Effector memory CD8-positive, alpha-beta T cell (primary cell): ENCODE data around the gene RPGR.

Source experiments
- ATAC-seq: fragments of 150-1000 bp; cut with Tn5 transposase; replicated peaks from 2 replicates; pipeline ENCODE4 v1.10.0; 2021; ENCODE audit warnings: mild to moderate bottlenecking, moderate library complexity
- DNase-seq, 3 experiments: peaks; one replicate each; pipeline ENCODE4 v3.0.0; 2021
- H3K27ac Mint-ChIP-seq, 2 donors: one replicate each; pipeline ENCODE4 v1.8.0; 2022; ENCODE audit warnings: mild to moderate bottlenecking in 2 of 2, mixed read lengths in 2 of 2, moderate library complexity in 2 of 2
- H3K27me3 Mint-ChIP-seq, 2 donors: one replicate each; pipeline ENCODE4 v1.8.0; 2022; ENCODE audit warnings: mixed read lengths in 2 of 2
- H3K36me3 Mint-ChIP-seq: one replicate; pipeline ENCODE4 v1.8.0; 2022; ENCODE audit warnings: mild to moderate bottlenecking, moderate library complexity, mixed read lengths; ENCODE audit not compliant: insufficient read depth
- H3K4me1 Mint-ChIP-seq, 2 donors: one replicate each; pipeline ENCODE4 v1.8.0; 2022; ENCODE audit warnings: low read depth in 2 of 2, mixed read lengths in 2 of 2
- H3K4me3 Mint-ChIP-seq, 2 donors: one replicate each; pipeline ENCODE4 v1.8.0; 2022; ENCODE audit warnings: mild to moderate bottlenecking in 2 of 2, mixed read lengths in 2 of 2, moderate library complexity in 2 of 2
- H3K9me3 Mint-ChIP-seq, 2 donors: one replicate each; pipeline ENCODE4 v1.8.0; 2022; ENCODE audit warnings: mixed read lengths in 2 of 2

RPGR gene

DNA sequence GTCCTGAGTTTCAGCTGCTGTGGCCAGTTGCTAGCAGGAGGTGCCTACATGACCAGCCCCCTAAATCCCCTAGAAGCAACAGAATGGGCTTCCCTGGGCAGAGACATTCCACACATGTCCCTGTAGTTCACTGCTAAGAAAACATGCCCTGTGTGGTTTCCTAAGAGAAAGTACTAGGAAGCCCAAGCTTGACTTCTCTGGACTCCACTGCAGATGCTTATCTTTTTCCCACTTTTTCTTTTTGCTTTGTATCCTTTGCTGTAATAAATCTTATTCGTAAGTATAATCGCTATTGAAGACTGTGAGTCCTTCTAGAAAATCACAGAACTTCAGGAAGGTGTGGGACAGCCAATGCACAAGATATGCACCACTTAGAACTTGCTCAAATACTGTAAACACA, 15.6 kb downstream of the RPGR start:
- Mint-ChIP-seq H3K9me3 (no peaks in the 10 kb centered on the region), H3K36me3 (peaks cover 15% of the 10 kb centered on the region), H3K4me1 (no peaks in the 10 kb centered on the region), H3K4me3 (no peak overlapping the region), H3K27ac (no peak overlapping the region), H3K27me3 (no peaks in the 10 kb centered on the region)
- DNase-seq (no peak), ATAC-seq (no peak)

DNA sequence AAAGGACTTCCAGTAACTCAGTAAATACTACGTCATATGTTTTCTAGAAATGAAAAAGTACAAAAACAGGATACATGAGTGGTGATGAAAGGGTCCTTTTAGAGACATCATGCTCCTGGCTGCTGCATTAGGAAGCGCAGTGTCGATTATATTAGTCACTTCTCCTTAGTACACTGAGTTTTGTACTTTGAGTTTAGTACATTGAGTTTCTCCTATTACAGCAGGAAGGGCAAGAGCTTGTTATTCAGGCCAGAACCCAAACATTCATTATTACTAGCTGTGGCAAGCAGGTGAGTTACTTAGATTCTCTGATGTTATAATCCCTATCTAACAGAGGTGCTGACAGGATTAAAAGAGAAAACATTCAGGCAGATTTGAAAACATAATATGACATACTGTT, 21.3 kb downstream of the RPGR start:
- peaks cover 12% of the 10 kb centered on the region for H3K36me3 Mint-ChIP-seq
- H3K27me3 Mint-ChIP-seq, result no peaks in the 10 kb centered on the region
- no peak overlapping the region for H3K4me3 Mint-ChIP-seq
- ATAC-seq, result no peak
- H3K9me3 Mint-ChIP-seq, result no peaks in the 10 kb centered on the region
- no peak for DNase-seq
- no peak overlapping the region for H3K27ac Mint-ChIP-seq
- no peaks in the 10 kb centered on the region for H3K4me1 Mint-ChIP-seq

DNA sequence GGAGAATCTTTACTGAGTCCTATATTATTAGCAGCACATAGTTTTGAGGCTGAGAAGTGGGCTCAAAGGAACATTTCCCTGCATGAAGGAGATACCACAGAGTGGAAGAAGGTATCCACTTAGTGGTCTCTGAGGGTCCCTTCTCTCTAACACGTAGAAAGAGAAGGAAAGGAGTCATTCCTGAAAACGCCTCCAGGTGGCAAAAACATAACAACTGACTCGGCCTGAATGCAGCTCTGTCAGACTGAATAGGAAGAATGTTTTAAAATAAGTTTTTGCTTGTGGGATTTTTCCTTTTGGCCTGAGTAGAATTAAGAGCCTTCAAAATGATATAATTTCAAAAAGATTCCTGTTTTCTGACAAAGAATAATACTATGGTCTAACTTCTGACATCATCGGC, 23.3 kb downstream of the RPGR start:
- H3K27me3 Mint-ChIP-seq, result no peaks in the 10 kb centered on the region
- H3K36me3 Mint-ChIP-seq, result peaks cover 11% of the 10 kb centered on the region
- H3K4me1 Mint-ChIP-seq, result no peaks in the 10 kb centered on the region
- no peaks in the 10 kb centered on the region for H3K9me3 Mint-ChIP-seq
- no peak overlapping the region for H3K4me3 Mint-ChIP-seq
- ATAC-seq, result no peak
- no peak overlapping the region for H3K27ac Mint-ChIP-seq
- no peak for DNase-seq

DNA sequence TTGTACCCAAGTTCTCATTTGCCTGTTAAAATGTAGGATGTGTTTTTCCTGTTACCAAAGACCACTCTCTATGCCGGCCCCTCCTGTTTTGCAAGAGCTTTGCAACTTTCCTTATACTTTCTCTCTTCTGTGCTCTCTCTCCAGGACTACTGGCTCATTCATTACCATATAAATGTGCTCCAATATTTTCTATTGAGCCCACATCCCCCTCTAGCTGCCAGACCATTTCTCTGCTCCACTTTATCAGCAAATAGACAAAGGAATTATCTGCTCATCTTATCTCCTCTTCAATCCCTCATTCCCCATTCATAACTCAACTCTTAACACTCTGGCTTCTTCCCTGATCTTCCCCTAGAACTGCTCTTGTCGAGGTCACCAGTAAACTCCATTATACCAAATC, 33.6 kb downstream of the RPGR start:
- Mint-ChIP-seq H3K4me3 (no peak overlapping the region), H3K27me3 (no peaks in the 10 kb centered on the region), H3K27ac (no peak overlapping the region), H3K36me3 (peaks cover 3% of the 10 kb centered on the region), H3K4me1 (no peaks in the 10 kb centered on the region), H3K9me3 (no peaks in the 10 kb centered on the region)
- DNase-seq (no peak), ATAC-seq (no peak)

DNA sequence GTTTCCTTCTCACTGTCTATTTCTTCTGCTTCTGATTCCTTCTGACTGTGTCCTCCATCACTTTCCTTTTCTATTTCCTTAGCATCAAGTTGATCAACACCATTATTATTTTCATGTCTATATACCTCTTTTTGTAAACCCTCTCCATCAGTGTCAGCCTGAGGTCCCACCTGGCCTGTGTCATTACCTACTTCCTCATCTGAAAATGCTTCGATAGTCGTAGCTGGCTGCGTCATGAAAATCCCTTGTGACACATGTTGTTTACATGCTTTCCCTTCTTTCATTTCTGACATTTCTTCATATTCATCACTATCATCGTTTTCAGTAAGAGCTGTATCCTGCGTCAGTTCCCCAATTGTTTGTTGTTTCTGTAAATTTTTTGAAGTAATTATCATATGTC, 39.6 kb downstream of the RPGR start:
- peak overlapping the region in 1 of 2 donors; percentile 81 for H3K27ac Mint-ChIP-seq
- no peak overlapping the region for H3K4me3 Mint-ChIP-seq
- DNase-seq (no peak), ATAC-seq (no peak)
- no peaks in the 10 kb centered on the region for H3K4me1 Mint-ChIP-seq
- no peaks in the 10 kb centered on the region for H3K9me3 Mint-ChIP-seq
- H3K36me3 Mint-ChIP-seq, result peaks cover 3% of the 10 kb centered on the region
- no peaks in the 10 kb centered on the region for H3K27me3 Mint-ChIP-seq

DNA sequence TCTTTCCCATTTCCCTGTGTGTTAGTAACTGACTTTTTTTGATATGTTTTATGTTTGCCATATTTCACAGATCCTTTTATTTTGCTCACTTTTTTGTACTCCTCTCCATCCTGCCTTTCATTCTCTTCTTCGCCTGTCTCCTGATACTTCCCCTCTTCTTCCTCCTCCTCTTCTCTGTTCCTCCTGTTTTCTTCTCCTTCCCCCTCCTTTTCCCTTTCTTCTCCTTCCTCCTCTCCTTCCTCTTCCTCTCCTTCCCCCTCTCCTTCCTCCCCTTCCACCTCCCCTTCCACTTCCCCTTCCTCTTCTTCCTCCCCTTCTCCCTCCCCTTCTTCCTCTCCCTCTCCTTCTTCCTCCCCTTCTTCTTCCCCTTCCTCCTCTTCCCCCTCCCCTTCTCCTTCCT, 41.7 kb downstream of the RPGR start:
- H3K4me1 Mint-ChIP-seq, result no peaks in the 10 kb centered on the region
- no peak for ATAC-seq
- H3K27ac Mint-ChIP-seq, result no peak overlapping the region
- no peak overlapping the region for H3K4me3 Mint-ChIP-seq
- H3K27me3 Mint-ChIP-seq, result no peaks in the 10 kb centered on the region
- H3K36me3 Mint-ChIP-seq, result peaks cover 3% of the 10 kb centered on the region
- no peak for DNase-seq
- H3K9me3 Mint-ChIP-seq, result no peaks in the 10 kb centered on the region

DNA sequence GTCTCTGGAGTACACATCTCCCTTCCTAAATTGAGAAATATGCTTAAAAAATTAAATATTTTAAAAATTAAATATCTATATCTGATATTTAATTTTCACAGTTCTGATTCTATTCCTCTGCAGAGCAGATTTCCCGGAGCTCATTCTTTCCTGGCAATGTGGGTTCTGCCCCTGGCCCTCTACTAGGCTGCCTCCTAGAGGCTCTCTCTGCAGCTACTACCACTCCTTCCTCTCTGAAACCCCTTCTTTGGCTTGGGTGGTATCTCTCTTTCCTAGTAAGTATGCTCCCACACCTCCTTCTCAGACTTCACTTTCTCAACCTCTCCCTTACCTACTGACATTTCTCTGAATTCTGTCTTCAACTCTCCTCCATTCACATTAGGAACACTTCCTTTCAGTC, 45.3 kb downstream of the RPGR start:
- H3K9me3 Mint-ChIP-seq, result no peaks in the 10 kb centered on the region
- no peak overlapping the region for H3K27ac Mint-ChIP-seq
- no peak for ATAC-seq
- no peaks in the 10 kb centered on the region for H3K4me1 Mint-ChIP-seq
- H3K27me3 Mint-ChIP-seq, result no peaks in the 10 kb centered on the region
- DNase-seq, result no peak
- peaks cover 3% of the 10 kb centered on the region for H3K36me3 Mint-ChIP-seq
- H3K4me3 Mint-ChIP-seq, result no peak overlapping the region

DNA sequence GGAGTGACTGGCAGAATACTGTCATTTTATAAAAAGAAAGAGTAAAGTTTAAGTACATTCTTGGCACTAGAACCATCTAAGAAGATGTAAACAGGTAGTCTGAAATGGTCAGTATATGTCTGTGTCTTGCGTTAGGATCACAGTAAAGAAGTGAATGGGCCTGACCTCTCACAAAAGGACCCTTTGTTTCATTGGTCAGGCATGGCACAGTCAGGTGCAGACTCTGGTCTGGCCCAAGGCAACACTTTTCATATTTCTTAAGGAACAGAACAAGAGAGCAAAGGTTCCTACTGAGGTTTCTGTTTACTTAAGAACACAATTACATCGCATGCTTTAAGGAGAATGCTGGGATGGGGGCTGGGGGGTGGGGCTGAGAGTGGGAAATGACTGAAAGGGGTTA, 48.1 kb downstream of the RPGR start:
- H3K4me3 Mint-ChIP-seq, result no peak overlapping the region
- H3K27me3 Mint-ChIP-seq, result no peaks in the 10 kb centered on the region
- no peaks in the 10 kb centered on the region for H3K9me3 Mint-ChIP-seq

DNA sequence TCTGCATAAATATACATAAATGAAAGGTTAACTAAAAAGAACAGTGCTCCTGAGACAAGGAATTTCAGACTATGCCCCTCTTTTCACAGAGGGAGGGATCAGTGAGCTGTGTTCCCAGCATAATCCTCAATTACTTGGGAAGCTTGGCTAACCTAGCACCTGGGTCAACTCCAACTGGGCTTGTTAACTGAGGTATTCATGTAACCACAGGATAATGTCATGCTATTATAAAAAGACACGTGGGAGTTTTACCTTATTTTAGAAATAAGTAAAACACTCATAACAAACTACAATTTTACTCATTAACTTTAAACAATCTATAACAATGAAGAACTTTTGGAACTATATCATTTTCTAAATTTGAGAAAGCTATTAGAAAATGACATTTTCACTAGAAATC, 48.6 kb downstream of the RPGR start:
- no peaks in the 10 kb centered on the region for H3K9me3 Mint-ChIP-seq

More for the DNA sequence above, 48.1 kb downstream of the RPGR start:
- H3K27ac Mint-ChIP-seq, result no peak overlapping the region
- H3K36me3 Mint-ChIP-seq, result no peaks in the 10 kb centered on the region
- no peaks in the 10 kb centered on the region for H3K4me1 Mint-ChIP-seq
- DNase-seq, result no peak
- no peak for ATAC-seq

DNA sequence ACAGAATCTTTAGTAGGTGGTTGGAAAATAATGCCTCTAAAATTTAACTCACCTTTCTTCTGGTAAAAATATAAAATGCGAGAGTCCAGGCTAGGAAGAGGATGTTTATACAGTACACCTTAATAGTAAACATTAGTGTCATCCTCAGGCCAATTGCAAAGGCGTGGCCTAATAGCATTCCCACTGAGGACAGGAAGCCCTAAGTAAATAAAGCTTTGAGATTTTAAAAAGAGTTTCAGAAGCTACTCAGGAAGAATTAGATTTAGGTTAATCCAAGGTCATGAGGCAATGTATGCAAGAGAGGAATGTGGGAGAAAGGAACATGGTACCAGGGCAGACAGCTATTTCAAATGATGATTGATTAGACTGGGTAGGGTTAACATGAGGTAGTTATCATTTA, 49.5 kb downstream of the RPGR start:
- no peak overlapping the region for H3K27ac Mint-ChIP-seq
- no peak overlapping the region for H3K4me3 Mint-ChIP-seq
- no peaks in the 10 kb centered on the region for H3K4me1 Mint-ChIP-seq
- H3K9me3 Mint-ChIP-seq, result no peaks in the 10 kb centered on the region
- H3K27me3 Mint-ChIP-seq, result no peaks in the 10 kb centered on the region
- no peaks in the 10 kb centered on the region for H3K36me3 Mint-ChIP-seq
- DNase-seq, result no peak
- ATAC-seq, result no peak

More for the DNA sequence above, 48.6 kb downstream of the RPGR start:
- DNase-seq (no peak), ATAC-seq (no peak)
- Mint-ChIP-seq H3K27me3 (no peaks in the 10 kb centered on the region), H3K36me3 (no peaks in the 10 kb centered on the region), H3K4me3 (no peak overlapping the region), H3K4me1 (no peaks in the 10 kb centered on the region), H3K27ac (peak overlapping the region in 1 of 2 donors; percentile 35)

DNA sequence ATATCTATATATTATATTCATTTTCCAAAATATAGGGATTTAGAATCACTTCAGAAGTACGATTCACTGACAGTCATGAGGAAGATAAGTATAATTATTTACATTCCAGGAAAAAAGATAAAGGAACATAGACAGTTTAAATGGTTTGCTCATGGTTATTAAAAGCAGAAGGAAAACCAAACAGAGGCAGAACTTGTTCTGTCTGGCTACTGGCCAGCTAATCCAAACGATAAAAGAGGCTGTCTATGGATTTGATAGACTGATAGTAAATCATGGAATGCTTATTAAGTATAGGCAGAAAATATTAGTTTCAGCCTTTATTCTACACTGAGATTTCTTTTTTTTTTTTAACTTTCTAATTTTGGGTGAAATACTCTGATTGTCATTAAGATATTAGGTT, 50.2 kb downstream of the RPGR start:
- DNase-seq (no peak), ATAC-seq (no peak)
- no peak overlapping the region for H3K4me3 Mint-ChIP-seq
- no peaks in the 10 kb centered on the region for H3K4me1 Mint-ChIP-seq
- no peaks in the 10 kb centered on the region for H3K9me3 Mint-ChIP-seq
- no peak overlapping the region for H3K27ac Mint-ChIP-seq
- H3K27me3 Mint-ChIP-seq, result no peaks in the 10 kb centered on the region
- no peaks in the 10 kb centered on the region for H3K36me3 Mint-ChIP-seq

DNA sequence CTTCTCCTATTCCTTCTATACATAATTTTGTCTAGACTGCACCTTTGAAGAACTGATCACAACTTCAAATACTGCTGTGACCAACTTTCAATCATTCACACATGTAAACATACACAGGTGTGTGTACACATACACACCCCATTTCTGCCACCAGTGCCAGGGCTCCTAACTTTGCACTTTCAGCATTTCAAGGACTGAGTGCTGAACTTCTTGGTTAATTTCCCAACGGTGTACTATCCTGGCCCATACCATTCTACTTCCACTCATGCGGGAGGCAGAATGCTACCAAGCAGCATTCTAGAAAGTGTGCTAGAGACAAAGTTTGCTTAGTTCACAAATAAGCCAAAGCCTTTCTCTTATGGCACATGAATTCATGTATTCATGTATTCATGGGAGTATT, 51.2 kb downstream of the RPGR start:
- no peak overlapping the region for H3K27ac Mint-ChIP-seq
- no peaks in the 10 kb centered on the region for H3K9me3 Mint-ChIP-seq
- DNase-seq (no peak), ATAC-seq (no peak)
- H3K4me3 Mint-ChIP-seq, result no peak overlapping the region
- H3K27me3 Mint-ChIP-seq, result no peaks in the 10 kb centered on the region
- H3K36me3 Mint-ChIP-seq, result no peaks in the 10 kb centered on the region
- H3K4me1 Mint-ChIP-seq, result no peaks in the 10 kb centered on the region

DNA sequence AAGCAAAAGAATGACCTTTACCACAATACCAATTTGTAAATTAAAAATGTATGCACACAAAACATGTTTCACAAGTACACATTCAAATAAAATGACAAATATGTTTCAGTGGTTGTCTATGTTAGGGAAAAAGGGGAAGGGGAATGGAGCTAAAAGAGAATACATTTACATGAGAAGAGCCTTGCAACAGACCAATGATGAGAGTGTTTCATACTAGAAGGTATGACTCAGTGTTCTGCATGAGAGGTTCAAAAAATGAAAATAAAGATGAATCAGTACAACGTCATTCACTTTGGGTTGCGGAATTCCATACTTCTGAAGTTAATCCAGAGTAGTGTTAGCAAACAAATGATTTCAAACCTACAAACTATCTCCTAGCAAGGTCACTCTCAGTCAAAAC, 51.7 kb downstream of the RPGR start:
- H3K27ac Mint-ChIP-seq, result no peak overlapping the region
- H3K36me3 Mint-ChIP-seq, result no peaks in the 10 kb centered on the region
- H3K4me3 Mint-ChIP-seq, result no peak overlapping the region
- H3K9me3 Mint-ChIP-seq, result no peaks in the 10 kb centered on the region
- DNase-seq (no peak), ATAC-seq (no peak)
- no peaks in the 10 kb centered on the region for H3K27me3 Mint-ChIP-seq
- no peaks in the 10 kb centered on the region for H3K4me1 Mint-ChIP-seq

DNA sequence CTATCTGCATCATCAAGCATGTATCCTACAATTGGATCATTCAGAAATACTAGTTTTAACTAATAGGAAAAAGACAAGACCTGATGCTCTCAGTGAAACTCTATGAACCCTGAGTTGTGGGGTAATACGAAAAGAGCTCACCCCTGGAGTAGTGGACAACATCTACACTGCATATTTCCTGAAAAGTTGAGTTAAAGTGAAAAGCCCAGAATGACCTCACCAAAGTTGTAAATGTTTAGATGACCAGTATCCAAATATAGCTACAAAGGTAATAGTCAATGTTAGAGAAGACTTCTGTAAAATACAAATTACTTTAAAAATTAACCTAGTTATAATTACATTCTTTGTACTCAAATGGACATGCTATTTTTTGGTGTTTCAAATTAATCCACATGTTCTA, 53.9 kb downstream of the RPGR start:
- no peak overlapping the region for H3K27ac Mint-ChIP-seq
- H3K4me3 Mint-ChIP-seq, result no peak overlapping the region
- no peaks in the 10 kb centered on the region for H3K4me1 Mint-ChIP-seq
- ATAC-seq (no peak), DNase-seq (no peak)
- H3K27me3 Mint-ChIP-seq, result no peaks in the 10 kb centered on the region
- no peaks in the 10 kb centered on the region for H3K36me3 Mint-ChIP-seq
- H3K9me3 Mint-ChIP-seq, result no peaks in the 10 kb centered on the region

DNA sequence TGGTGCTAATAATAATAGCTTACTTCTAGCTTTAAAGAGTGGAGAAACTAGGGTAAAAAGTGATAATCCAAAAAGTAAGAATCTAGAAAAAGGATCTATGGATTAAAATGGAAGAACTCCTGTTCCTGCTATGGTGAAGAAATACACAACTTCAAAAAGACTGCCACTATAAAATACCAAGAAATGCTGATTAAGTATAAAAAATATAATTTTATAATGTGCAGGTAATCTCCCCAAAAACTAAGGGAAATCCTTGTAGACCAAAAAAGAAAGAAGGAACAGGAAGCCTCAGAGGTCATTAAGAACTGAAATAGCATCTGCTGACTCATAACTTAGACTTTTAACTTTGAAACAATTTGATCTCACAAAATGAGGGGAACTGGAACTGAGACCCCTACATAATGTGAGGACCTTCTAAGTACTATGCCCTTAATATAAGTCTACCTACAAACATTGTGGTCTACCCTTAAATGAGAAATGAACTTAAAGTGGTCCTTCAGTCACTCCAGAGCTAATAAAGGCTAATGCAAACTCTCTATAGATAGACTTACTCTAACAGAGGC, 56.1 kb downstream of the RPGR start:
- ATAC-seq (no peak), DNase-seq (no peak)
- H3K27me3 Mint-ChIP-seq, result no peaks in the 10 kb centered on the region
- H3K4me3 Mint-ChIP-seq, result no peak overlapping the region
- H3K9me3 Mint-ChIP-seq, result no peaks in the 10 kb centered on the region
- no peak overlapping the region for H3K27ac Mint-ChIP-seq
- H3K4me1 Mint-ChIP-seq, result no peaks in the 10 kb centered on the region
- H3K36me3 Mint-ChIP-seq, result no peaks in the 10 kb centered on the region
